HG02981 (cell line): Measurements from ENCODE around the gene SIPA1L2.
A peak's percentile ranks its signal among the peaks of the same experiment; 100 is the strongest.
"Not testable (repeated sequence)": the region's sequence is repeated elsewhere in the genome, so short reads cannot be mapped to it uniquely, and the experiment has no call there.

Experiments used
- ATAC-seq: cut with Tn5 transposase; IDR thresholded peaks from one replicate; pipeline ENCODE4 v1.9.1; 2021; ENCODE audit warnings: mild to moderate bottlenecking, moderate library complexity; ENCODE audit not compliant: unreplicated experiment

The SIPA1L2 gene

GRCh38 chr1:232620356-232620969 is 9.5 kb downstream of the SIPA1L2 start:
- no peak for ATAC-seq

- no peak for ATAC-seq
These were observed 12.7 kb downstream of the SIPA1L2 start for GRCh38 chr1:232617237-232617636.

- no peak for ATAC-seq
These were observed 14.6 kb downstream of the SIPA1L2 start for GRCh38 chr1:232615306-232615800.

GRCh38 chr1:232614811-232615210 is 15.1 kb downstream of the SIPA1L2 start:
- ATAC-seq: no peak

- no peak for ATAC-seq
These were observed 16.1 kb downstream of the SIPA1L2 start for GRCh38 chr1:232613752-232614381.

GRCh38 chr1:232612836-232613235 is 17.1 kb downstream of the SIPA1L2 start:
- not testable (repeated sequence) for ATAC-seq

- no peak for ATAC-seq
These were observed 18.1 kb downstream of the SIPA1L2 start for GRCh38 chr1:232611834-232612233.

- ATAC-seq: not testable (repeated sequence)
These were observed 18.8 kb downstream of the SIPA1L2 start for GRCh38 chr1:232610902-232611745.

- ATAC-seq: no peak
These were observed 19.6 kb downstream of the SIPA1L2 start for GRCh38 chr1:232610192-232610901.

- no peak for ATAC-seq
These were observed 21.5 kb downstream of the SIPA1L2 start for GRCh38 chr1:232608427-232608826.

GRCh38 chr1:232602622-232603021 is 27.3 kb downstream of the SIPA1L2 start:
- no peak for ATAC-seq

GRCh38 chr1:232600424-232601258 is 29.3 kb downstream of the SIPA1L2 start:
- ATAC-seq: peak; percentile 52

- peak; percentile 48 for ATAC-seq
These were observed 30.5 kb downstream of the SIPA1L2 start for GRCh38 chr1:232599178-232600041.

- no peak for ATAC-seq
These were observed 31.1 kb downstream of the SIPA1L2 start for GRCh38 chr1:232598837-232599177.

GRCh38 chr1:232598133-232598532 is 31.8 kb downstream of the SIPA1L2 start:
- ATAC-seq: no peak

GRCh38 chr1:232597721-232598120 is 32.2 kb downstream of the SIPA1L2 start:
- peak; percentile 31 for ATAC-seq

- ATAC-seq: peak; percentile 34
These were observed 33.1 kb downstream of the SIPA1L2 start for GRCh38 chr1:232596666-232597303.

- ATAC-seq: no peak
These were observed 34.9 kb downstream of the SIPA1L2 start for GRCh38 chr1:232594768-232595698.
